Activated CD8-positive, alpha-beta memory T cell treated with anti-CD3 and anti-CD28 coated beads, Interleukin-2, amount 50 U/mL, for 48 hours (primary cell): ENCODE measurements around the gene PRSS38.

Experiments used
- DNase-seq: peaks from one replicate; pipeline ENCODE4 v3.0.0-alpha.2; 2020

The PRSS38 gene

DNA sequence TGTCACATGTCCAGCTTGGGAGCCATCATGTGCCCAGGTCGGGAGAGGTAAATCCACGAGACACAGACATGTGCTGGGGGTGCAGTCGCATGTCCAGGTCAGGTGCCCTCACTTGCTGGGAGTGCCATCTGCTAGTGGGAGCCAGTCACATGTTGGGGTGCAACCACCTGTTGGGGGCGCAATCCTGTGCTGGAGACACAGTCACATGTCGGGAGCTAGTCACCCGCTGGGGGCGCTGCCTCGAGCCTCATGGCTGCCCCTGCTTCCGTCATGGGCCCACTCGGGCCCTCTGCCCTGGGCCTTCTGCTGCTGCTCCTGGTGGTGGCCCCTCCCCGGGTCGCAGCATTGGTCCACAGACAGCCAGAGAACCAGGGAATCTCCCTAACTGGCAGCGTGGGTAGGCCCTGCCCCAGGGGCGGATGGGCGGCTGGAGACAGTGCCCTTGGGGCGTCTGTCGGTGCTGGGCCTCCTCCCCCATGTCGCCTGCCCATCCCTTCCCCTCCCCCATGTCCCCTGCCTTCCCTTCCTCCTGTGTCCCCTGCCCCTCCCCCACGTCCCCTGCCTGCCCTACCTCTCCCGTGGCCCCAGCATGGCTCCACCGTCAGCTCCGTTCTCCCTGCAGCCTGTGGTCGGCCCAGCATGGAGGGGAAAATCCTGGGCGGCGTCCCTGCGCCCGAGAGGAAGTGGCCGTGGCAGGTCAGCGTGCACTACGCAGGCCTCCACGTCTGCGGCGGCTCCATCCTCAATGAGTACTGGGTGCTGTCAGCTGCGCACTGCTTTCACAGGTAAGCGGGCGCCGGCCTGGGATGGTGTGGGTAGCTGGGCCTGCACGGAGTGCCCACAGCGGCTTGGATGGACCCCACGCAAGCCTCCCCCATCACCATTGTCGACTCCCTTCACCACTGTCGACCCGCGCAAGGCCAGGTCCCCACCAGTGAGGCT is at the start of gene PRSS38:
TSS of gene PRSS38 (plus strand) at position 208 of the 942 bp plus-strand sequence. CDS start at position 250, 42 bp downstream.
- DNase-seq = no peak

DNA sequence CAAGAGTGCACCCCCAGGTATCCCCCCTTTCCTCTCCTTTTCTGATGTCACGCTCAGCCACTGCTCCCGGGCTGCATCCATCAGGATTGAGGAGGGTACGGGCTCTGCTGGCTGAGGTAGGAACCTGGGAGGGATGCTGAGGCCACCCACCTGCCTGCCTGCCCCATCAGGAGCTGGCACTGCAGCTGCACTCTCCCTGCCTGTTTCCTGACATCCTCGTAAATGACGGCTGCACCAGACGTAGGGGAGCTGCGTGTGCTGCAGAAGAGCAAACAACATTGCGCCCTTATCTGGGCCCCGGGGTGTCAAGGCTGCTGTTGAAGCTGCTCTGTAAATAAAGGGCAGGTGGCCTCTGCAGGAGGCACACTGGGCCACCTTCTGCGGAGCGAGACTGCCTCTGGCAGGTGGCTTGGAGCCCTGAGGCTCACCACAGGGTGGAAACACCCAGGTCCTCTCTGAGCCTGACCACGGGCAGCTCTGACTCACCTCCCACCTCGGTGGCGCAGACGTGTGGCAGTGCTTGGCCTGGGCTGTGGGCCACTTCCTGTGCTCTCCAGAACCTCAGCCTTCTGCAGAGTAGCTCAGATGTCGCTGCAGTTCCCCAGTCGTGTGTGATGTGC is 49.4 kb upstream of the PRSS38 start:
- peak; percentile 80 for DNase-seq

DNA sequence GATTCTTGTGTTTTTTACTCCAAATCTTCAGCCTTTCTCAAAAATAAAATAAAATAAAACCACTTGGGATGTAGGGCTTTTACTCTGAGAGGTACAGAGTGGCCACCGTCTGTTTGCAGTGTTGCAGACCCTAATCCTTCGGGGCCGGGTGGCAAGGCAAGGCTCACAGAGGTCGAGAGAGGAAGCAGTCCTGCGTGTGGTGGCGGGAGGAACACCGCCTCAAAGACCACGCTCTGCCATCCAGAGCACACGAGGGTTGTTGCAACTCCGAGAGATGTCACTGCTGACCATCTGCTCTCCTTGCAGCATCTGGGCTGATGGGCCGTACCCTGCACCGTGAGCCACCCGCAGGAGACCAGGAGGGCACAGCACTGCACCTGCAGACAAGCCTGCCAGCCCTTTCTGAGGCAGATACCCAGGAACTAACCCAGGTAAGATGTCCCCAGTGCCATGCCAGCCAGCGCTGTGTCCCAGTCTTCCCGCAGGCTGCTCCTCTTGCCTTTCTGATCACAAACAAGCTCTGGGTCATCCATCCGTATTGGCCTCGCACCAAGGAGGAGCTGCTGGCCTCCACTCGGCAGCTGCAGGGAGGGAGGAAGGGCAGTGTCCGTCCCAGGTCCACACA is 48.7 kb upstream of the PRSS38 start:
- DNase-seq = no peak

DNA sequence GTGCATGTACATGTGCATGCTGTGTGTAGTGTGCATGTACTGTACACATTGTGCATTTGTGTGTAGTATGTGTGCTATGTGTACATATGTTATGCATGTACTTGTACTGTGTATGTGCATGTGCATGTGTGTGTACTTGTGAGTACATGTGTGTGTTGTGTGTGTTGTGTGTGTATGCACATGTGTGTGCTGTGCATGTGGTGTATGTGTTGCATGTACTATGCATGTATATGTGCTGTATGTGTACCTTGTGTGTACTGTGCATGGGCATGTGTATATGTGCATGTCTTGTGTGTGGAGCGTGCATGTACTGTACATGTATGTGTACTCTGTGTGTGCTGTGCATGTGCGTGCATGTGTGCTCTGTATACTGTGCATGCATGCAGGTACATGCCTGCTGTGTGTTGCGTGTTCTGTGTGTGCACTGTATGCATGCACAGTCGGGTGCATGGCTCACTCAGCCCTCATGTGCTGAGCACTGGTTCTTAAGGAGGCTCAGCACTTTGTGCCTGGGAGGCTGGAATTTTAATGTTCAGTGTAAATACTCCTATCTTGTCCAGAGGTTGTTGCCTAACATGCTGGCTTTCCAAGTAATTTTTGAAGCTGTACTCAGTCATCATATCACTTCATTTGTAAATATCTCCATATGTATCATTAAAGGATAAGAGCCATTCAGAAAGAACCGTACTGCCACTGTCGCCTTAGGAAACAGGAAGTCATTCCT is 47.9 kb upstream of the PRSS38 start:
- no peak for DNase-seq

DNA sequence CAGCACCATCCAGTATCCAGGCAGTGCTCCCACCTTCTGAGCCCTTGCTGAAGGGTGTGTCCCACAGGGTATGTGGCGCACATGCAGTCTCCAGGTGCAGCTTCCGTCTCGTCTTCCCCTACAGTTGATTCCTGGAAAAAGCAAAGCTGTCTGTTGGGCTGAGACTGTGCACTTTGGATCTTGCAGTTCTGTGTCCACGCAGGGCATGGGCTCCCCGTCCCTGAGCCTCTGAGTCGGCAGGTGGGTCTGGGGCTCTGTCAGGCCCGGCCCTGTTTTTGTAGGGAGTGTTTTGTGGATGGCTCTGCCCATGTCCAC is 47.4 kb upstream of the PRSS38 start:
- DNase-seq = no peak

DNA sequence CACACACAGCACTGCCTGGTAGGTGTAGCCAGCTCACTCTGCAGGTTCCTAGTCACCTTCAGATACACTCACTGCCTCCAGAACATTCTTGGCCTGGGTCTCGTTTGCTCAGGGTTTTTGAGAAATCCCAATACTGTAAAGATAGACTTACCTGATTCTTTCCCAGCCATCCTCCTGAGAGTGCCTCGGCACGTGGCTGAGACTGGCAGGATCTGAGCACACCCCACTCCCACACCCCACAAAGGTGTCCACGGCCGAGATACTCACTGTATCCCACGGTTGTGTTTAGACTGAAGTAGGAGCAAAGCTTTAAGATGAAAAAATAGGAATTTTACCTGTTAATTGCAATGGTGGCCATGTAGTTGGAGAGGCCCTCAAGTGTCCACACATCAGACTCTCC is 46.8 kb upstream of the PRSS38 start:
- DNase-seq = no peak

DNA sequence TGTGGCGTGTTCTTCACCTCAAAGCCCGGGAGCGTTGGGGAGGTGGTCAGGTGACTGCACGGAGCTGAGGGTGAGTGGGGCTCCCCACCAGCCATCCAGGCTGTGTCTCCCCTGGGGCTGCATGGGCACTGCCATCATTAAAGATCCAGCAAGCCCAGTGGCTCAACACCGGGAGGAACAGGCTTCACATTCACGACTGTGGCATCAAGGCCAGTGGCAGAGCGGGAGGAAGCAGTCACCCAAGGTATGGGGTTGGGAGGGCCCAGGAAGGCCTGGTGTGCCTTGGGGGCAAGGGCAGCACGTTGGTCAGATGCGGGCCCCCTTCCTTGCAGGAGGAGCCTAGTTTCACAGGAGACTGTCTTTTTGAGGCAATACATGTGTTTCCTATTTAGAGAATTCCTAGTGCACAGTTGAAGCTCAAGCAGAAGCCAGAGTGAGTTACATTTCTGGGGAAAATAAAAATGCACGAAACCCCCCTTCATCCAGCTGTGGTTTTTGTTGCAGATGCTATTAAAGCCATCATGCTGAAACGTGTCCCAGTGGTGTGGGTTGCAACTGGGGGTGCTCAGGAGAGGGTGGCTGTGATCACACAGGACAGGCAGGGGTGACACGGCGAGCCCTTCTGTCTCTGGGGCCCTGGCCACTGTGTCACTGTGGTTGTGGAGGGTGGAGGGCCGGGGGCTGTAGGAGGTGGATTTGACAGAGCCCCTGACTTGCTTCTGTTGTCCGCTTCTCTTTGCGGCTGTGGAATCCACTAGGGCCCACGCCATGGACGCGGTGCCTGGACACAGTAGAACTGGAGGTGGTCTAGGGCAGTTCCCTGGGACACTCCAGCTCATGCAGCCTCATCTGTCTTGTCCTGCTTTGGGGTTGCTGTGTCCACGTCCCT is 46.2 kb upstream of the PRSS38 start:
- no peak for DNase-seq

DNA sequence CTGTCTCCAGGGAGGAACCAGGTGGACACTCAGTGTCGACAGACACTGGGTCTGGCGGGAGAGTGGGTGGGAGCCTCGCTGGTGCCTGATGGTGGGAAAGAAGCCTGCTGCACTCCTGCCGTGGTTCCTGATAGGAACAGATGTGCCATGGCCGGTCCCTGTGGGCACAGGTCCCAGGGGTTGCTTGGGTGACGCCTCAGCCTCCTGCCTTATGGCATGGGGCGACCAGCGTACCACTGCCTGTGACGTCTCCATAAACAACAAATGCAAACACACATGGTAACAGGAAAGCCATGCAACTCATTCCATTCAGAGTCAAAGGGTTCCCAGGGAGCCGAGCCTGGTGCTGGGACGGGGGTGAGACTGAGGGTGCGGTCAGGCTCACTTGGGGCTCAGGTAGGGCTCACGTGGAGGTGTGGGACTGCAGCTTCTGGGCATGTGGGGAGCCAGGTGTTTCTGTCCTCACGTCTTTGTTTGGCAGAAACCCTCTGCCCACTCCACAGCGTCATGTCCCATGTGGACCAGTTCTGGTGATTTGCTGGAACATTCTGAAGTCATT is 45.5 kb upstream of the PRSS38 start:
- DNase-seq = no peak

DNA sequence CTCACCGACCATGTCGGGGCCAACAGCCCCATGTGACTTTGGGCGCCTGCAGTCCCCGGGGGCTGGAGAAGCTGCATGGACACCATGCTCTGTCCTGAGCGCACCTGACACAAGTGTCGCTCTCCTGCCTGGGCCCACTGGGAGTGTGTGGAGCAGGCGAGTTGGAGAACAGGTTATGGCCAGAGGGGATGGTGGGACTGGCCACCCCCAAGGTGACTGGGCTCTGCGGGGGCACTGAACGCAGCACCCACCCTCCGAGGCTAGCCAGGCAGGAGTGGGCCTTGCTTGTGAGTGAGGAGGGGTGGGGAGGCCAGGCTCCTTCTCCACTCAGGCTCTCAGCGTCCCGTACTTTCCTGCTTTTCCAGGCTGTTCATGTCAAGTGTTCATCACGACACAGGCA is 44.7 kb upstream of the PRSS38 start:
- DNase-seq = no peak

DNA sequence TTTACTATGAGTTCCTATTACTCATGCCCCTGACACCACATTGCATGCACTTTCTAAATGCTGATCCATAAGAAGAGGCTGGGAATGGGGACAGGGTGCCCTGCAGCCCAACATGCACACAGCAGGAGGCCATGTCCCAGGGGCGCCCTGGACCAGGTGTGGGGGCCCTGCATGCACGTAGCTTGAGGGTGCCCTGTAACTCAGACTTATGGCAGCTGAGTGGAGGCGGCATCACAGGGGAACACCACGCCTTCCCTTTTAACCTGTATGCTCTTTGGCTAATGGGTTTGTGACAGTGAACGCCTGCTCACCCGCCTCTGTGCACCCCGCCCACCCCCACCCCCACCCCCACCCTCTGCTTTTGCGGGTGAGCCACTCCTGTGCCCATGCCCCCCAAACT is 44.1 kb upstream of the PRSS38 start:
- no peak for DNase-seq

DNA sequence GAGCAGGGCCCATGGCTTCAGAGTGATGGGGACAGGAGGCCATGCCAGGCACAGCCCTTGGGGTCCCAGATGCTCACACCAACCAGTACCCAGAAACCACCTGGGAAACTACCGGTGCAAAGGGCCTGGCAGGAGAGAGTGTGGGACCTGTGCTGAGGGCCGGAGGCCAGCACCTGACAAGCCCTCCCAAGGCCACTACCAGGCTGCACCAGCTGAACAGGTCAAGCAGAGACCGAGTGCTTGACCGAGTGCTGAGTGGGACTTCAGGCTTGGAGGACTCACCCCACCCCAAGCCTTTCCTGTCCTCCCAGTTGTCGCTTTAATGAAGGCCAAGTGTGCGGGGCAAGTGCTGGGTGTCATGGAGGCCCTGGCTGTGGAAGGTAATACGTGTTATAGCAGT is 43.7 kb upstream of the PRSS38 start:
- no peak for DNase-seq

DNA sequence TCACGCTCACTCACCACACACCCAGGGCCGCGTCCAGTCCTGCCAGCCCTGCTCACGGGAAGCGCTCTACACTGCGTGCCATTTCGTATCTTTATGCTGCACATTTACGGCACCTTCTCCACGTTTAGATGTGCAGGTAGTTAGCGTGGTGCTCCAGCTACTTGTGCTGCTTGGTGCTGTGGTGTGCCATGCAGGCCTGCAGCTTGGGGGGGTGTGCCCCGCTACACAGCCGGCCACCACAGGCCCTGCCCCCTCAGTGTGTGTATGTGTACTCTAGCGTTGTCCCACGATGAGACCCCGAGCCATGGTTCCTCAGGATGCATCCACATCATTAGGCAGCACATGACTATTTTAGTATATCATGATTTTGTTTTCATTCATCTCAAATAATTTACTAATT is 41.9 kb upstream of the PRSS38 start:
- DNase-seq = no peak

DNA sequence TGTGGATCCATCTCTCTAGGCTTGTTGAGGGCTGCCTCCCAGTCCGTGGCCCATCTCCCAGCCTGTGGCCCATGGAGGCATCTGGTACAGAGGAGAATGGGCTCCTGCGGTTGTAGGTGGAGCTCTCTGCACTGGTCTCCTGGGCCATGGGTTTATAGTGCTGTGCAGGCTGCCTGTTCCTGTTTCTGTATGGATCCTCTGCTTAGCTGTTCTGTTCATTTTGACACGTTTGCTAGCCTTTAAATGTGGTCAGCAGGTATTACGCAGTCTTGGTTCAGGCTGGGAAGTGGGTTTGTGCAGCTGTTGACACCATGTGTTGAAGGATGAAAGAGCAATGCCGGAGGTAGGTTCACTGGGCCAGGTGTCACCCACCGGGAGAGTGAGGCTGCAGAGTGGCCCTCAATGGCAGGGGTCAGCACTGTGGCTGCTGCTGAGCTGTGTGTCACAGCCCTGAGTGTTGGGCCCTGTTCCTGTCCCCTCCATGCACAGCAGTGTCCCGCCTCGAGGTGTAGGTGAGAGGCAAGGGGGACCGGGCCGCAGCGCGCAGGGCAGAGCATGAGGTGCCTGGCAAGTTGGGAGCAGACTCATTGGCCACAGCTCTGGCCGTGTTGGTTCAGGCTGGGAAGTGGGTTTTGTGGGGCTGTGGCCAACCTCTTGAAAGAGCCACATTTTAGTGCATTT is 41.3 kb upstream of the PRSS38 start:
- no peak for DNase-seq

DNA sequence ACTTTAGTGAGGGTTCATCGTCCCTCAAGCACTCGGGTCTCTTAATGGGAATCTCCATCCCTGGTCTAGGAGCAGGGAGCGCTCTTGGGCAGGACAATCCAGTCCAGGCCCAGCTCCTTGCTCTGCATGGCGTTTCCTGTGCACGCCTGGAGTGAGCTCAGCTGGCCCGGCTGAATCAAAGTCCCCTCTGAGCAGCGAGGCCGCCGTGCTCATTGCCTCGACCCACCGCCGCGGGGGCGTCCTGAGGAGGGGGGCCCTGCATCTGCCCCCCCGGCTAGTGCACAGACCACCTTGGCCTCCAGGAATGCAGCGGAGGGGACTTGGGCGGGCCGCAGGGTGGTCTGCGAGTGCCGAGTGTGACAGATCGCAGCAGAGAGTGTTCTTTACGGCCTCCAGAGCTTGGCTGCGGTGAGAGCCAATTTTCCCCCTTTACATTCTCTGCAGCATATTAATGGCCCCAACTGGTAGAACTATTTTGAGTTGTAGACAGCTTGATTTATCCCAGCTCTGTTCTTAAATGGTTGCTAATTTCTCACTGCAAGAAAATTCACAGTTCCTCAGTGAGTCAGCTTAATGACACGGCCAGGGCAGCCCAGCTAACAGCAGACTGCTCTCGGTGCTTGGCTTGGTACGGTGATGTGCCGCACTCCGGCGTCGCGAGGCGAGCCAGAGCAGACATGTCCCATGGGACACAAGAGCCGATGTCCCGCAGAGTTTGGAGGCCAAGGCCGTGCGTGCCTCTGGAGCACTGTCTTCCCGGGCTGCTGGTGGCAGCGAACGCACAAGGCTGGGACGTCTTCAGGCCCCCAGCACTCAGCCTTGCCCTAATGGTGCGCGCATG is 40.4 kb upstream of the PRSS38 start:
- no peak for DNase-seq

DNA sequence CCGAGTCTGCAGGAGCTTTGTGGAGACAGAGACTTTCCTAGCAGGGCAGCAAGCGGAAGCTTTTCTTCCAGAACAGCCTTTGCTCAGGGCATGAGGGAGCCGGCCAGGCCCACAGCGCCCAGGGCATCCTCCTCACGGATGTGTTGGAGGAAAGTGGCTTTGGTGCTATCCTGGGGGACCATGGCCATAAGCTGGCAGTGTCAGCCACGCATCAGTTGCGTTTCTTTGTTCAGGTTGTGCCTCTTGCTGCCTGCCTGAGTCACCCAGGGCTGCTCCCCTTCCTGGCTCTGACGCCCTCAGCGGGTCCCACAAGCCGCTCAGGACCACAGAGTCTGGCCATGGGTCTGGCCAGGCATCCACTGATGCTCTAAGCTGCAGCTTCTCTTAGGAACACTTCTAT is 39.6 kb upstream of the PRSS38 start:
- no peak for DNase-seq

DNA sequence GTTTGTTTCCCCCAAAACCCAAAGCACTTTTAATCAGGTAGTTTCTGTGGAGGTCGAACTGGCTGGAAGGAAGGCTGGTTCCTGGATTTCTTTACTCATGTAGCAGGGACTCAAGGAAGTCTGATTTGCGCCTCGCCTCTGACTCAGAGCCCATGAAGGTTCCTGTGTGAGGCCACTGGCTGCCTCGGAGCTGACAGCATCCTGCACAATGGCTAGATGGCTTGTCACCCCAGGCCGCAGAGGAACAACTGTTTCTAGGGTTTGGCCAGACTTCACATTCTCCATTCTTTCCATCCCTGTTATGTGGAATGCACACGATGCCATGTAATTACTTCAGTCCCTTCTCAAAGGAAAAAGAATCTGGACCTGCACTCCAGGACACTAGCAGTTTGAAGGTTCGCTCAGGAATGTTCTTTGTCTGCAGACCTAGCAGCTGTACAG is 39.1 kb upstream of the PRSS38 start:
- DNase-seq = no peak

DNA sequence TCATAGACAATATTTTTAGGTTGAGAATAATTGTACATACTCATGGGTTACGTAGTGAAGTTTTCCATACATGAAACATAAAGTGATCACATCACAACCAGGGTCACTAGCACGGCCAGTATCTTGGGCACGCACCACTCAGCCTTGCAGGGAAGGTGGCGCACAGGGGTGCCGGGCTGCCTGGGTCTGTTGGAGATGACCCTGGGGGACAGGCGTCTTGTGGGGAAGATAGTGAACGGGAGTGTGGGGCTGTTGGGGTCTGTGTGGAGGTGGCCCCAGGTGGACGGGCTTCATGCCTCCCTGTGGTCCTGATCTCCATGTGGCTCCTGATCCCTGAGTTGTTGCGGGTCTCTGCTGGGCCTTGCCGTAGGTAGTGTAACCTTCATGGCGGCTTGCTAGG is 38.3 kb upstream of the PRSS38 start:
- no peak for DNase-seq

DNA sequence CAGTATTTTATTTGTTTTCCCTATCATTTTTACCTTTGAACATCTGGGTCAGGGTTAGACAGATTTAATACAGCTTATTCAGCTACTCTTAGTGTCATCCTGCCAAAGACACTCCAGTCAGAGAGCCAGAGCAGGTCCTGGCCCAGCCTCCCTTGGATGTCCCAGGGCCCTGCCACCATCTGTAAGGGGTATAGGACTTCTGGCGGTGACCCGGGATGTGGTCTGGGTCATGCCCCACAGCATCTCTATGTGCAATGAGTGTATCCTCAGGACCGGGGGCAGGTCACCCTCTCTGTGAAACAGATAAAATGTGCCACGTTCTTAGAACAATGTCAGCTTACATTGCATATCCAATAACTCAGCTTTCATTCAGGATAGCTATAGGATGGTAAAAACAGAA is 37.8 kb upstream of the PRSS38 start:
- DNase-seq = no peak

DNA sequence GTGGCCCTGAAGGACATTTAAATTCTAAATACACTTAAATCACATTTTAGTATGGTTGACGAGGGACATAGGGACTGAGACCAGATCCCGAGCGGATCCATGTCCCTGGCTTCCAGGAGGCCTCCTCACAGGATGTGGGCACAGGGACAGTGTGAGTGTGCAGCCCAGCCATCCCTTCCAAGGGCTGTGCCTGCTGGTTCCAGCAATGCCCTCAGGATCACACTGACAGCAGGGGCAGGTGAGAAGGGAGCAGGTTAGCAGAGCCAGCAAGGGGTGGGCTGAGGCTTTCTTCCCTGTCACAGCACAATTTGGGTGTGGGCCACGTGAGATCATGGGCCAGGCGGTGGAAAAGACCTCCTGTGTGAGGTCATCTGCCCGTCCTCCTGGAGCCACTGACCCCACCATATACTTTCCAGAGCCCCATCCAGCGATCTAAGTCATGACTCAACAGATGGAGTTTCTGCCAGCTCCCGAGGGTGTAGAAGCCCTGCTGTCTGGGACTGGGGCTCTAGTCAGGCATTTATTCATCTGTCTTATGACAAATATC is 37.0 kb upstream of the PRSS38 start:
- DNase-seq = peak; percentile 34

DNA sequence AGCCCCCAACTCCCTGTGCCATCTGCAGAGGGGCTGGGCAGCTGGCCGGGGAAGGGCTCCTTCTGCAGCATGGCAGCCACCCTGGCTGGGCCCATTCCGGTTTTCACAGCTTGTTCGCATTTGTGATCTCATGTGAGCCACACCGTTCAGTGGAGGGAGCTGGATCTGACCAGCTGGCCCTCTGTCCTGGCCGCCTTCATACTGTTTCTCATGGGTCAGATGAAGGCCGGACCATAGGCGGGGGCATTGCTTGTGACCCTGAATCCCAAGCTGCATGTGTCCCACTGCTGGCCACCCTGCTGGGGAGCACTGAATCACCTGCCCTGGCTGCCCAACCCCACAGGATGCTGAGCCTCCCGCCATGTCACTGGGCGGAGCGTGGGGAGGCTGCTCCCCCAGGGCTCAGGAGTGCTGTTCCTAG is 36.4 kb upstream of the PRSS38 start:
- peak; percentile 20 for DNase-seq
